Lower leg skin (tissue), 3 donors: ENCODE measurements around the gene BEST3.

Experiments used
- POLR2A ChIP-seq, 2 donors: fragments of 450-650 bp; IDR thresholded peaks; one replicate each; pipeline ENCODE4 v1.6.1; 2016 to 2017; ENCODE audit warnings: antibody characterized with exemption in 2 of 2, mild to moderate bottlenecking in 1 of 2, moderate library complexity in 1 of 2
- TF ChIP-seq, protein P1 (sequence below), 3 donors: fragments of 450-650 bp; IDR thresholded peaks; one replicate each; pipeline ENCODE4 v1.5.1; 2016; ENCODE audit warnings: antibody characterized with exemption in 3 of 3, mild to moderate bottlenecking in 3 of 3, moderate library complexity in 2 of 3

DNA sequence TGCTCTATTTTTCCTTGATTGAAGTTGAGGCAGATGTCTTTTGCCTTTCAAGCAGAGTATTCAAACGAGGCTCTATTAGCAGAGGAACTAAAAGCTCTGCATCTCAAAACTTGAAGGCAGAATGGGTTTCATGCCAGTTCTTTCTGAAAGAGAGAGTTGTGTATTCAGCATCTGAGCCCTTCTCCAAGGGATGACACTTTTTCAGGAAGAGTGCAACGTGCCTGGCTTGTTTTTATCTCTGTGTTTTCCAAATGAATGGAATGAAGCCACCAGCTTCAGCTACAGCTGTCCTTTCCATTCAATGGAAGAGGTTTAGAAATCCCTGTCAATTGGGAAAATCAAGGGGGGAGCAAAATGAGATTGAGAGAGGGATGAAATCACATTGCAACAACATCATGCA lies 14.6 kb downstream of the BEST3 start:
- TF ChIP-seq, protein P1, sequence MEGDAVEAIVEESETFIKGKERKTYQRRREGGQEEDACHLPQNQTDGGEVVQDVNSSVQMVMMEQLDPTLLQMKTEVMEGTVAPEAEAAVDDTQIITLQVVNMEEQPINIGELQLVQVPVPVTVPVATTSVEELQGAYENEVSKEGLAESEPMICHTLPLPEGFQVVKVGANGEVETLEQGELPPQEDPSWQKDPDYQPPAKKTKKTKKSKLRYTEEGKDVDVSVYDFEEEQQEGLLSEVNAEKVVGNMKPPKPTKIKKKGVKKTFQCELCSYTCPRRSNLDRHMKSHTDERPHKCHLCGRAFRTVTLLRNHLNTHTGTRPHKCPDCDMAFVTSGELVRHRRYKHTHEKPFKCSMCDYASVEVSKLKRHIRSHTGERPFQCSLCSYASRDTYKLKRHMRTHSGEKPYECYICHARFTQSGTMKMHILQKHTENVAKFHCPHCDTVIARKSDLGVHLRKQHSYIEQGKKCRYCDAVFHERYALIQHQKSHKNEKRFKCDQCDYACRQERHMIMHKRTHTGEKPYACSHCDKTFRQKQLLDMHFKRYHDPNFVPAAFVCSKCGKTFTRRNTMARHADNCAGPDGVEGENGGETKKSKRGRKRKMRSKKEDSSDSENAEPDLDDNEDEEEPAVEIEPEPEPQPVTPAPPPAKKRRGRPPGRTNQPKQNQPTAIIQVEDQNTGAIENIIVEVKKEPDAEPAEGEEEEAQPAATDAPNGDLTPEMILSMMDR (IDR thresholded peaks at IDR 0.05) = no peak
- TF ChIP-seq POLR2A (IDR thresholded peaks at IDR 0.05) = no peak
